SU-DHL-6 (cell line): ENCODE measurements around the gene CAPN1.

Experiments used
- H2AFZ ChIP-seq: fragments of 200-600 bp; sonication (generic); 2 replicates; pipeline ENCODE4 v1.6.1; 2014; ENCODE audit warnings: low read depth, mild to moderate bottlenecking, moderate library complexity, mixed read lengths, antibody characterized with exemption, low read length; ENCODE audit not compliant: severe bottlenecking
- H3F3A ChIP-seq: fragments of 200-600 bp; shearing (Covaris generic); 2 replicates; pipeline ENCODE4 v1.6.0; 2016; ENCODE audit warnings: antibody characterized with exemption, mild to moderate bottlenecking; ENCODE audit not compliant: insufficient read depth
- H3K27ac ChIP-seq: fragments of 200-600 bp; sonication (generic); 2 replicates; pipeline ENCODE4 v1.5.1; 2016; ENCODE audit warnings: low read depth, mild to moderate bottlenecking, low read length, moderate library complexity, mixed read lengths
- H3K27me3 ChIP-seq: fragments of 200-600 bp; sonication (generic), shearing (Covaris generic); 2 replicates; pipeline ENCODE4 v1.6.0; 2014; ENCODE audit warnings: mild to moderate bottlenecking, low read length
- H3K36me3 ChIP-seq: fragments of 200-600 bp; sonication (generic); 2 replicates; pipeline ENCODE4 v1.6.1; 2014; ENCODE audit warnings: mild to moderate bottlenecking, low read length, mixed read lengths
- H3K4me2 ChIP-seq: fragments of 300-600, 200-600 bp; shearing (Covaris generic), sonication (generic); 2 replicates; pipeline ENCODE4 v1.6.0; 2014; ENCODE audit warnings: low read length, low read depth, mild to moderate bottlenecking; ENCODE audit not compliant: poor library complexity, severe bottlenecking
- H3K4me3 ChIP-seq: fragments of 200-600 bp; sonication (generic); 2 replicates; pipeline ENCODE4 v1.5.1; 2014; ENCODE audit warnings: antibody characterized with exemption, low read length, mild to moderate bottlenecking, mixed read lengths; ENCODE audit not compliant: insufficient read depth, poor library complexity, severe bottlenecking
- H3K79me2 ChIP-seq: fragments of 200-600 bp; sonication (generic); 2 replicates; pipeline ENCODE4 v1.6.1; 2014; ENCODE audit warnings: mild to moderate bottlenecking, low read length, moderate library complexity; ENCODE audit not compliant: insufficient read depth
- H3K9ac ChIP-seq: fragments of 200-600 bp; sonication (generic); 2 replicates; pipeline ENCODE4 v1.7.0; 2014; ENCODE audit warnings: mild to moderate bottlenecking, low read length
- H3K9me2 ChIP-seq: fragments of 200-600 bp; sonication (generic); replicated peaks from 2 replicates; pipeline ENCODE4 v1.6.1; 2014; ENCODE audit warnings: low read length; ENCODE audit not compliant: insufficient read depth
- H3K9me3 ChIP-seq: fragments of 200-600 bp; sonication (generic); 2 replicates; pipeline ENCODE4 v1.6.1; 2014; ENCODE audit warnings: low read length, mixed read lengths; ENCODE audit not compliant: insufficient read depth
- H4K20me1 ChIP-seq: fragments of 200-600 bp; sonication (generic); 2 replicates; pipeline ENCODE4 v1.6.1; 2014; ENCODE audit warnings: low read depth, mild to moderate bottlenecking, antibody characterized with exemption, low read length, moderate library complexity, mixed read lengths
- EZH2phosphoT487 ChIP-seq: fragments of 200-600 bp; sonication (generic), shearing (Covaris generic); conservative IDR thresholded peaks from 2 replicates; pipeline ENCODE4 v1.6.1; 2018; ENCODE audit warnings: mild to moderate bottlenecking, antibody characterized with exemption, low read length, moderate library complexity, mixed read lengths
- TF ChIP-seq, protein P1 (sequence below): fragments of 200-600 bp; sonication (generic); IDR thresholded peaks from one replicate; pipeline ENCODE4 v1.5.1; 2017; ENCODE audit warnings: antibody characterized with exemption, mild to moderate bottlenecking, low read length, moderate library complexity; ENCODE audit not compliant: insufficient read depth, poor library complexity, severe bottlenecking

CAPN1 gene

DNA sequence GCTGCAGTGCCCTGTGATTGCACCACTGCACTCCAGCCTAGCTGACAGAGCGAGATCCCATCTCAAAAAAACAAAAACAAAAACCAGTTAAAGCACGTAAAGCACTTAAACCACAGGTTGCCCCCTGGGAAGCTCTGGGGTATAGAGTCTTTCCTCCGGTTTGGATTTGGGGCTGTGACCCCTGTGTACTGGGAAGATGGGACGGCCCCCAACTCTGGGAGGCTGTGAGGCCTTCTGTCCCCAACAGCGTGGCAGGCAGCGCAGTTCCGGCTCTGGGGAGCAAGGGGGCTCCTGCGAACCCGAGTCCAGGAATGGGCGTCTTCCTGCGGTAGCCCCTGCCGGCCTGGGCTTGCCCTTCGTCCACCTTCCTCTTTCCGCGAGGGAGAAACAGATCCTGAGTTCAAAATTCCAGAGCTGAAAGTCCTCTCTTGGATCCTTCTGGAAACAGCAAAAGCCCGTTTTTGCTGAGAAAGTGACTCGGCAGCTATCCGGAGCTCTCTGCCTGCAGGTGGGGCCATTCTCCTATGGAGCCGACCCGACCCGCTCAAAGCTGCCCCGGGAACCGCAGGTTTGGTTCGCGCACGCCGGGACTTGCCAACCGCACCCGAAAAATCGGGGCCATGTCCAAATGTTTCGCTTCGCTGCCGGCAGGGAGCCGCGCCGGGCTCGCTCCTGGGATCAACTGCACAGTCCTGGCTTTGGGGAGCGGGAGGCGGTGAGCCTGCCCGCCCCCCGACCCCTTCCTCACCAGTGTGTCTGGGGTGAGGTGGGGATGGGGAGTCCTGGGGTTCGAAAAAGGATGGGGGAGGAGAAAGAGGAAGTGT is 43.8 kb downstream of the CAPN1 start:
- Histone ChIP-seq H3K79me2 (no peaks in the 10 kb centered on the region), H3K27me3 (no peaks in the 10 kb centered on the region), H3K36me3 (no peaks in the 10 kb centered on the region), H3F3A (no peaks in the 10 kb centered on the region), H3K4me3 (peak overlapping the region; percentile 21), H3K9ac (peak overlapping the region; percentile 31), H3K27ac (no peak overlapping the region), H4K20me1 (no peaks in the 10 kb centered on the region), H3K9me3 (no peaks in the 10 kb centered on the region), H3K9me2 (no peaks in the 10 kb centered on the region), H3K4me2 (peak overlapping the region; percentile 55), H2AFZ (peak overlapping the region; percentile 66)
- TF ChIP-seq EZH2phosphoT487, result no peak
- TF ChIP-seq, protein P1, sequence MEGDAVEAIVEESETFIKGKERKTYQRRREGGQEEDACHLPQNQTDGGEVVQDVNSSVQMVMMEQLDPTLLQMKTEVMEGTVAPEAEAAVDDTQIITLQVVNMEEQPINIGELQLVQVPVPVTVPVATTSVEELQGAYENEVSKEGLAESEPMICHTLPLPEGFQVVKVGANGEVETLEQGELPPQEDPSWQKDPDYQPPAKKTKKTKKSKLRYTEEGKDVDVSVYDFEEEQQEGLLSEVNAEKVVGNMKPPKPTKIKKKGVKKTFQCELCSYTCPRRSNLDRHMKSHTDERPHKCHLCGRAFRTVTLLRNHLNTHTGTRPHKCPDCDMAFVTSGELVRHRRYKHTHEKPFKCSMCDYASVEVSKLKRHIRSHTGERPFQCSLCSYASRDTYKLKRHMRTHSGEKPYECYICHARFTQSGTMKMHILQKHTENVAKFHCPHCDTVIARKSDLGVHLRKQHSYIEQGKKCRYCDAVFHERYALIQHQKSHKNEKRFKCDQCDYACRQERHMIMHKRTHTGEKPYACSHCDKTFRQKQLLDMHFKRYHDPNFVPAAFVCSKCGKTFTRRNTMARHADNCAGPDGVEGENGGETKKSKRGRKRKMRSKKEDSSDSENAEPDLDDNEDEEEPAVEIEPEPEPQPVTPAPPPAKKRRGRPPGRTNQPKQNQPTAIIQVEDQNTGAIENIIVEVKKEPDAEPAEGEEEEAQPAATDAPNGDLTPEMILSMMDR, result peak; percentile 49

DNA sequence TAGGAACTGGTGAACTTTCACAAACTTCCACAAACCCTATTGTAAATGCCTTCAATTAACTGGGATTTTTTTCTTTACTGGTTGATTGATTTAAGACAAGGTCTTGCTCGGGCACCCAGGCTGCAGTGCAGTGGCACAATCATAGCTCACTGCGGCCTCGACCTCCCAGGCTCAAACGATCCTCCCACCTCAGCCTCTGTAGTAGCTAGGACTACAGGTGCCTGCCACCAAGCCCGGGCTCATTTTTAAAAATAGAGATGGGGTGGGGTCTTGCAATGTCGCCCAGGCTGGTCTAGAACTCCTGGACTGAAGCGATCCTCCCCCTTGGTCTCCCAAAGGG is 44.3 kb downstream of the CAPN1 start:
- Histone ChIP-seq H3K27ac (no peak overlapping the region), H3K4me2 (peak overlapping the region; percentile 55), H3F3A (no peaks in the 10 kb centered on the region), H3K9ac (peak overlapping the region; percentile 31; the same call in 1 of the 2 replicates), H3K9me2 (no peaks in the 10 kb centered on the region), H3K27me3 (no peaks in the 10 kb centered on the region), H3K36me3 (no peaks in the 10 kb centered on the region), H3K9me3 (no peaks in the 10 kb centered on the region), H4K20me1 (no peaks in the 10 kb centered on the region), H2AFZ (peak overlapping the region; percentile 66), H3K79me2 (no peaks in the 10 kb centered on the region), H3K4me3 (peak overlapping the region; percentile 21)
- TF ChIP-seq, protein P1, result no peak
- TF ChIP-seq EZH2phosphoT487, result no peak

DNA sequence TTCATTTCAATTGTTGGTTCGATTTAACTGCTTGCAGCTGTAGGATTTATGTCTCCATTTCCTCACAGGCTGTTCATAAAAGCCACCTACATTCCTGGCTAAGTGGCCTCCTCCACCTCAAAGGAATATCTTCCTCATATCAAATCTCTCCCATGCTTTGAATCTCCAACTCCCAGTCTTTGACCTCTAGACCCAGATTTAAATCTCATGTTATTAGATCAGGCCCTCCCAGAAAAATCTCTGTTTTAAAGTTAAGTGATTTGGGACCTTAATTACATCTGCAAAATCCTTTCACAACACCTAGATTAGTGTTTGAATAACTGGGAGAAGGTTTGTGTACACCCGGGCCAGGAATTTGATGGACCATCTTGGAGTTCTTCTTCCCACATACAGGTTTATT is 46.2 kb downstream of the CAPN1 start:
- Histone ChIP-seq H3K36me3 (no peaks in the 10 kb centered on the region), H3K4me3 (no peak overlapping the region), H3K79me2 (no peaks in the 10 kb centered on the region), H3K9me3 (no peaks in the 10 kb centered on the region), H3K4me2 (no peak overlapping the region), H3K27ac (no peak overlapping the region), H3K27me3 (no peaks in the 10 kb centered on the region), H3F3A (no peaks in the 10 kb centered on the region), H3K9me2 (no peaks in the 10 kb centered on the region), H3K9ac (no peak overlapping the region), H4K20me1 (no peaks in the 10 kb centered on the region), H2AFZ (no peak overlapping the region)
- TF ChIP-seq, protein P1, result no peak
- TF ChIP-seq EZH2phosphoT487, result no peak
